Islet of Langerhans (tissue), 1 donor: ENCODE measurements around the gene AATK.
"Not testable (repeated sequence)": the region's sequence is repeated elsewhere in the genome, so short reads cannot be mapped to it uniquely, and the experiment has no call there.

Experiments
- FAIRE-seq: peaks from one replicate; lab custom pipeline; 2011; peaks lifted over from hg19 to GRCh38; lab: Jason Lieb, UNC

Gene AATK

DNA sequence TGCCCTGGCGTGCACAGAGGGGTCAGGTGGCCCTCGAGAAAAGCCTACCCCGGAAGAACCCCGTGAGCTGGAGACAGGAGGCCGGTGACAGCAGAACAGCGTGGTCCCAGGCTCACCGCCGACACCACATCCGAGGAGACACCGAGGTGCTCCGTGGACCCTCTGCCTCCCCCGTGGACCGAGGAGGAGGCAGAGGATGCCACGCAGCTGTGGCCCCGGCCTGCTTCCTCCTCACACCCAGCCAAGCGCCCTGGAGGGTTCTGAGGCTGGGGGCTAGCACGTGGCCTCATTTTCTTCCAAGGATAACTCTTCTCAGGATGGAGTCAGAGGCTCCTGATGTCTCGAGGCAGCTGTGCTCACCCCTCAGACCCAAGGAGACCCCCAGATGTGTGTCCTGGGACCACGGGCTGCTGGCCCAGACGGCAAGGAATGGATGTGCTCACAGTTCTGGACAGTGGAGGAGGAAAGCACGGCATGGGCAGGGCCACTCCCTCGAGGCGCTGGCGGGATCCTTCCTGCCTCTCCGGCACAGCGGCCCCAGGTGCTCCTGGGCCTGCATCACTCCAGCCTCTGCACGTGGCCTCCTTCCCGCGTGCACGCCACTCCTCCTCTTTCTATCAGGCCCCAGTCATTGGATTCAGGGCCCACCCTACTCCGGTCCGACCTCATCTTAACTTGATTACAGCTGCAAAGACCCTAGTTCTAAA, 5.1 kb downstream of the AATK start:
- FAIRE-seq: no peak

DNA sequence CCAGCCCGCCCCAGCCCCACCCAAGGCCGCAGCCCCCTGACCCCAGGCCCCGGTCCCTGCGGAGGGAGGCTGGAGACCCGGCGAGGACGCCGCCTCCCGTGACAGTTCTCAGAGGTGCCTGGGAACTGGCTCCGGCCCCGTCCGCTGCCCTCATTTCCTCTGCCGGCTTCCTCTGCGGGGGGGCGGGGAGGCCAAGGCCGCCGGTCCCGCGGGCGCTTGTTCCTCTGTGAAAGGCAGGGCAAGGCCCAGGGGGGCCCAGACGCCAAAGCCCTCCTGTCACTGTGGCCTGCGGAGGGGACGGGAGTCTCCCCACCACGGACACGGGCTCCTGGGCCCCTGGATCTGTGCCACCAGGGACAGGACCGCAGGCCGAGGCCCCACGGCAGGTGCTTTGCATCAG, 5.7 kb downstream of the AATK start:
- no peak for FAIRE-seq

DNA sequence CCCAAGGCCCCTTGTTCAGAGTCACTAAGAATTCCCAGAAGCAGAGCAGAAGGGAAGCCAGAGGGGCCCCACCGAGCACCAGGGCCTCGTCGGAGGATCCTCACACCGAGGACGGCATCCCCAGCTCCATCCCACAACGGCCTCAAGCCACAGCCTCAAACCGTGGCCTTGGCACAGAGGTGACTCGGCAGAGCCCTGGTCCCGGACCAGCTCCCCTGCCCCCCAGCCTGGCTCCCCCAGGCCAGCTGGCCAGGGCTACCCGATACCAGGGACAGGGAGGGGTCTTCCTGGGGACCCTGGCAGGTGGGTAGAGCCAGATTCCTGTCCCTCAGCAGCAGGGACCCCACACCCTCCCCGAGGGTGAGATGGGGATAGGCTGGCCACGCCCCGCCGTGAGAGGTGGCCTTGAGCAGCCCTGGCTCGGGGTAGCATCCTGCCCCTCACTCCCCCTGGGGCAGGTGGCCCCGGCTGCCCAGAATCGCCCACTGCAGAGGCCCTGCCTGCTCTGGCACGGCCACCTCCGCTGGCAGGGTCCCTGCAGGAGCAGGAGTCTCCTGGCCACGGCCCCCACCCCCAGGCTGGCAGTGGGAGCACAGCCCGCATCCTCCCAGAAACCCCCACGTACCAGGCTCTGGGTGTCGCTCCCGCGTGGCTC, 6.3 kb downstream of the AATK start:
- no peak for FAIRE-seq

DNA sequence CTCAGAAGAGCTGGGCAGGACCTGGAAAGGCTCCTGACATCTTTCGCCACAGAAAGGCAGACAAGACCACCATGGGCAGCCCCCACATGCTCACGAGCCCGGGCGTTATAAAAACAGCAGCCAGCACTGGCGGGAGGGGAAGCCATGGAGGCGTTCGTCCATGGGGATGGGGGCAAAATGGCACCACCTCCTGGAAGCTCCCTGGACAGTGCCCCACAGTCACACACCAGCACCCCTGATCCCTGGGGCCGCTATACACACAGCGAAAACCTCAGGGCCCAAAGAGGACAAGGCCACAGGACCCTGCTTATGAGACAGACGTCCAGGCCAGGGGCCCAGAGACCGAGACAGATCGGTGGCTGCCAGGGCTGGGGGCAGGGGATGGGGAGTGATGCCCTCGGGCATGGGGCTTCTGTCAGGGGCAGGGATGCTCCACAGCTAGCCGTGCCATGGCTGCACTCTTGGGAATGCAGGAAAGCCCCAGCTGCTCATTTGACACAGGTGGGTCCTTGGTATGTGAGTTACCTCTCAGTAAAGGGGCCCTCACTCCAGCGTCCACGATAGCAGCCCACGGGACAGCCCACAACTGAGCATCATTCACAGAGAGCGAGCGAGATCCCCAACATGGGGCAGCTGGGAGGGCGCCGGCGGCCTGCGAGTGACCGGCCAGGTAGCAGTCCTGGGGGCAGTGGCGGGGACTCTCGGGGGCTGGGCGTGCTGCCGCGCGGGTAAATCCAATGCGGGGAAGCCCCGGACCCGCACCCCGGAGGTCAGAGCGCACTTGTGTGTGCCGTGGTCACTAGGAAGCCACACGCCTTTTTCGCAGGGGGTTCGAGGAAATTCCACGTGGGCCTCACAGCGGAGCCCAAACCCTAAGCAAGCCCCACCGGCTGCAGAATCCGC, 7.1 kb downstream of the AATK start:
- FAIRE-seq: no peak

DNA sequence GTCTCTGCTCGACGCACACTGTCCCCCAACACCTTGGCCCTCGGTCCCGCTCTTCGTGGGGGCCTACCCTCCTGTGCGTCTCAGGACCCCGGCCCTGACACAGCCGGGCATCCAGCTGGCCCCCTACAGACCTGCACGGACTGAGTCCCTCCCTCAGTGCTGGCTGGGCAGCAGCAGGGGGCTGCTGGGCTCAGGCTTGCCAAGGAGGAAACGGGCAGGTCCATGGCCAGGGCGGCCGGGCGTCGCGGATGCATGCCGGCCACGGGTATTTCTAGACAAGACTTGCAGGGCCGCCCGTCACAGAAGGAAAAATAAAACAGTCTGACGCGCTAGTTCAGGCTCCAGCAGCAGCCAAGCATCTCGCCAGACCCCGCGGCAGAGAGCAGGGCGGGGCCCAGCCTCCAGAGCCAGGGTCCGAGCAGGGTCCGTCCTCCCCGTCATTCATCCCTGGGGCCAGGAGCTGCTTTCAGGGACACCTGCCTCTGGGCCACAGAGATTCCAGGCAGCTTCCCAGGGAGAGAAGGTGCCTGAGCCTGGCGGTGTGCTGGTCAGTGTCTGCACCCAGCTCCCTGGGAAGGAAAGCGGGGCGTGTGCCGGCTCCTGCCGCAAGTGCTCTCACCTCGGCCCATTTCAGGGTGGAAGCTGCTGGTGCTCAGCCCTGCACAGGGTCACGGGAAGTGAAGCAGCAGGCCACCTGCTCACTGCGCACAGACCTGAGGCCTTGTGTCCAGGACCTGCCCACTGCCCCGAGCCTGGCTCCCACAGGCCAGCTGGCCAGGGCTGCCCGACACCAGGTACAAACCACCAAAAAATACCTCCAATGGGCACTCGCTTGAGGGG, 8.0 kb downstream of the AATK start:
- no peak for FAIRE-seq

DNA sequence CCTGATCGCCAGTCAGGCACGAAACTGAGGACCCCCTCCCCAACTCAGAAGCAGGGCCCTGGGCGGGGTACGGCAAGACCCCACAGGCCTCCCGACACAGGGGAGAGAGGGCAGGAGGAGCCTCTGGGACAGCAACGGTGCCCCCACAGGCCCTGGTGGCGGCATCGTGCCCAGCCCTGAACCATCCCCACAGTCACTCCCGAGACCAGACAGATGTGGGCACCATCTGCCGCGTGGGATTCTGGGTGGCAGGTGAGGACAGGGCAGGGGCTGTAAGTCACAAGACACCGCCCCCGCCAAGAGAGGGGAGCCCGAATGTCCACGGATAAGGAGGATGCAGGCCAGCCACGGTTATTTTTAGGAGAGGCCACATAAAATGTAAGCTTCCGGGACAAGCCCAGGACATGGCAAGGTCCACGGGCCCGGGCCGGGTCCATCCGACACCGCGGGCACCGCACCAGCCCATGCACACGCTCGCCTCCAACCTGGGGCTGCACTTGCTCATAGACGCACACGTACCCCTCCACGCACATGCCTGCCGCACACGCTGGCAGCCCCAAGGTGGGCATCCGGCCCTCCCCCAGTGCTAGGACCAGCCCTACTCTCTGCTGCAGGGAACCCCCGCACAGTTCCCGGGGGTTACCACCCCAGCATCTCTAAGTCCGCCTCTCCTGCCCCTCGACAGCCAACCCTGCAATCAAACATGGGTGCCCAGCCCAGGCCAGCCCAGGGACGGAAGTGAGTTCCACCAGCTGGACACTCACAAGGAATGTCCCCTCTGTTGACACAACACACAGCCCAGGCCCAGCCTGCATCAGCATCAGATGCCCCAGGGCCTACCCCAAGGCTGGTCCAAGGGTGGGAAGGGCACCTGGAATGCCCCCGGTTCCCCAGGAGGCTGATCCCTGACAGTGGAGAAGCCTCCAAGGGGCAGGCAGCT, 8.9 kb downstream of the AATK start:
- FAIRE-seq: no peak

DNA sequence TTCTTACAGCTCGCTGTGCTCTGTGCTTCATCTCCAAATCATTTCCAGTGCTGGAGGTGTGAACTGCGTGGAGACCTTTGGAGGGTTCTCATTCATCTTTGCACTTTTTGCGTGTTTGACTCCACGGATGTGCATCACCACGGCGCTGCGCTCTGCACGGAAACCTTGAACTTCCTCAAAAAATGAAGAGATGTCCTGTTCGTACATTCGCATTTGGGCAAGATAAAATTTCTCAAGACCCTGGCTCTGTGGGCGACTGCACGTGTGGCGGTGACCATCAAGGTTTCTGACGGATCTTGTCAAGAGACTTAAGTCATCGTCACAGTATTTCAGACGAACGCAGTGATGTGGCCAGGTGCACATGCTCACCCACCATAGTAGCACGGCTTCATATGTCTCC, 11.1 kb downstream of the AATK start:
- FAIRE-seq: no peak

DNA sequence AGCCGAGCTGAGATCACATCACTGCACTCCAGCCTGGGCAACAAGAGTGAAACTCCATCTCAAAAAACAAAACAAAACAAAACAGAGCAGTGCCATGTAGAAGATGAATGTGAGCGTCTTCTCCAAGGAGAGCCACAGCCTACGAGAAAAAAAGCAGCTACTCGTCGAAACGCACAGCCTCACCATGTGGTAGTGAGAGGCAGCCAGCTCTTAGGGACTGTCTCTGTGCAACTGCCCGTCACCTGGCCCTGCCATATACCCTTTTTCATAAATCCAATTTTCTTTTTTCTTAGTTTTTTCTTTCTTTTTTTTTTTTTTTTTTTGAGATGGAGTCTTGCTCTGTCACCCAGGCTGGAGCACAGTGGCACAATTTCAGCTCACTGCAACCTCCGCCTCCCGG, 12.0 kb downstream of the AATK start:
- FAIRE-seq: not testable (repeated sequence)

DNA sequence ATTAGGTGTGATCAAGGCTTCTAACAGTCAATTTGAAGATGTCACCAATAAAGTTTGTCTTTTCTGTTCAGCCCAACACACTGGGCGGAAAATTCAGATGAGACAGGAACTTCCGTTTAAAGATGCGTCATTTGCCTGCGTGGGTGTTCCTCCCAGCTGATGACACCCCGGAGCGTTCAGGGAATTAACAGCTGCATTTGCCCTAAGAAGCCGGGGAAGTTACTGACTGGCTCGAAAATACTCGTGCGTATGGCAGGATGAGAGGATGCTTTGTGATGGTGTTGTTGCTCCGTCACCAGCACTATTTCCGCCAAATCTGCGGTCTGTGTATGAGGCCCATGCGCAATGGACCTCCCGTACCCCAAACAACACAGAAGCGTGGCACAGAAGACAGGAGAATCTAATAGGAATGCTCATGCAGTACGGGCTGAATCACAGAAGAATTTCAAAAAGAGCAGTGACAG, 12.6 kb downstream of the AATK start:
- FAIRE-seq: no peak

DNA sequence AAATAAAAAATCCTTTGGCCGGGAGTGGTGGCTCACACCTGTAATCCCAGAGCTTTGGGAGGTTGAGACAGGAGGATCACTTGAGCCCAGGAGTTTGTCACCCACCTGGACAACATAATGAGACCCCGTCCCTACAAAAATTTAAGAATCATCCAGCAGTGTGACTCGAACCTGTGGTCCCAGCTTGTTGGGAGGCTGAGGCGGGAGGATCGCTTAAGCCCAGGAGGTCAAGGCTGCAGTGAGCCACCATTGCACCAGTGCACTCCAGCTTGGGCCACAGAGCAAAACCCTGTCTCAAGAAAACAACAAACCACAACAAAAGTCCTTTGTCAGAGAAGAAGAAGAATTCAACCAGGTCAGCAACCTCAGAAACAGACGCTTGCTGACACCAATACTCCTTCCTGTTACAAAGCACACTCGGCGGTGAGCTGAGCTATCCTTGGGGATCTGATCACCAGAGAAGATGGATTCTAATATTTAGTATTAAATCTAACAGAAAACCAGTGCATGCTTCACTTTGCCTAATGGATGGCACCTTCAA, 13.7 kb downstream of the AATK start:
- no peak for FAIRE-seq

DNA sequence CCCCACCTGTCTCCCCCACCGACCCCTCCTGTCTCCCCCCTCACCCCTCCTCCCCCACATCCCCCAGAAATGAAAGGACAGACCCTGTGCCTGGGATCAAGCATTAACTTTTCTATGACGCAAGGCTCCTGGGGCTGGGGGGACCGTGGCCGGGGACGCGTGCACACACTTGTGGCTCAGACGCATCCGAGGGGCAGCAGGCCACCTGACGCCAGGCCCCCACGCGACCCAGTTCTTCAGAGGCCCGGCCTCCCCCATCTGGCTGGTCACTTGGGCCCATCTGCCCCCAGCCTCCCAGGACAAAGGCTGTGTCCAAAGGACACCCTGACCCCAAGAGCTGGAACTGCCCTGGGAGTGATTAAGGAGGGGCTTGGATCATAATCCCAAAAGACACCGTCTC, 14.7 kb downstream of the AATK start:
- FAIRE-seq: no peak

DNA sequence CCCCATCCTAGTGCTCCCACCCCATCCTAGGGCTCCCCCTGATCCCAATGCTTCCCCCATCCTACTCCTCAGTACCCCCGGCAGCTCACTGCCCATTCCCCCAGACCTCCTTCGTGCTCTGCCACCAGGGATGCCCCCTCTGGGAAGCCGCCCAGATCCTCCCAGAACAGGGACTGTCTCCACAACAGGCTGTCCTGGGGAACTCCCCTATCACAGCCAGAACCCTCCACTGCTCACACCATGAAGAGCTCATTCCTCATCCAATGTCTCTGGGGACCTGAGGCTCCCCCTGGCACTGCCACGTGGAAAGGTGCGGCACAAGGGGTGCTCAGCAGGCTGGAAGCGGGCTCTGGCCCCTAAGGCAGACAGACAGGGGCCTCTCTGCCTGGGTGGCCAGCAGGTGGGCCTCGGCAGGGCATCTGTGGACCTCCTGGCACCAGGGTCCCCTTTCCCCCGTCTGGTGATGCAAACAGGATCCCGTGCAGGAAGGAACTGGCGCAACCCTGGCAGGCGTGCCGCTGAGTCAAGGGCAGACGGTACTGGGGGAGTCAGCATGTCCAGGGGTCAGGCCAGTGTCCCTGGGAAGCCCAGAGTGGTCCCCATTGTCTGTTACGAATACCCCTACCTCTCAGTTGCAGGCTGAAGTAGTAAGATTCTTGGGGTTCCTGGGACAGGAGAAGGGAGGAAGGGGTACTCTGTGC, 15.5 kb downstream of the AATK start:
- FAIRE-seq: no peak

DNA sequence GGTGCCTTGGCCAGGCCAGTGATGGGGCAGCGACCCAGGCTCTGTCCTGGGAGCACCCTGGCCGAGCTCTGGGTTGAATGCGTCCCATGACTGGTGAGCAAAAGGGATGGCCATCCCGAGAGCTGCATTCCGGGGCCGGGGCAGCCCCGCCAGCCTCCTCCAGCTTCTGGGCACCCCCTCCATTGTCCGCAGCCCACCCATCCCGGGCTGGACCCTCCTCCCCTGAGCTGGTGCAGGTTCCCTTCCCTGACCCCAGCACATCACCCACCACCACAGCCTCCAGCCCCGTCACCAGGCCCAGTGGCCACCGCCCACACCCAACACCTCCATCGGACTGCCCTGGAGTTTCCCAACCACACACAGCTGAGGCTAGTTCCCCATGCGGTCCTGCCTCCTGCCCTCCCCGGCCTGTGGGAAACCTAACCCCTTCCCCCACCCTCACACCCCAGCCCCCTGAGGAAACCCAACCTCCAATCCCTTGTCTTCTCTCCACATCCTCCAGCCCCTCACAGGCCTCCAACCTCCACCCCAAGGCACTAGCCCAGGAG, 17.0 kb downstream of the AATK start:
- FAIRE-seq: no peak

DNA sequence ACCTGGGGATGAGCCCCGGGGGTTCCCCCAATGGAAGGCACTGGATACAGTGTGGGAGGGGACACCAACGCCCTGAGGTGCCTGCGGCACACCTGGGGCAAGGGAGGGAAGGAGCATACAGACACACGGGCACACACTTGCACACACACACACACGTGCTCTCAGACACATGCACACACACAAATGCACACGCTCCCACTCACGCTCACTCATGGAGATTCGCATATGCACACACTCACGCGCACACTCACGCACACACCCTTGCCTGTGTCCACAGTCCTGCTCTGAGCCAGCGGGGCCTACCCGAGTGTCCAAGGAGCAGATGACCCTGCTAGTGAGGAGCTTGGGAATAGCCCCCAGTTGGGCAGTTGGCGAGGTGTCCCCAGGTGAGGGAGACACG, 17.4 kb downstream of the AATK start:
- no peak for FAIRE-seq

DNA sequence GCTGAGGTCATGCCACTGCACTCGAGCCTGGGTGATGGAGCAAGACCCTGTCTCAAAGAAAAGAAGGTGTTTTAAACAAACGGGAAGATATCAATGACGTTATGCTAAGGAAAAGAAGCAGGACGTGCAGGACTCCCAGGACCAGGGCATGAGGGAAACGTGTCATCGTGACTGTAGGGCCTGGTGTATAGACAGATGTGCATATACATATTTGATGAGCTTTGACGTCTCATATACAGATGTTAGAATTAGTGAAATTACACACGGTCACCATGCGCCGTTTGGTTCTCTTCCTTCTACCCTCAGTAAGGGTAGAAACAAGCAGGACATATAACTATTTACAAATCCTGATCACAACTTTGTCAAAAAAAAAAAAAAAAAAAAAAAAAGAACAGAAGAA, 18.3 kb downstream of the AATK start:
- no peak for FAIRE-seq

DNA sequence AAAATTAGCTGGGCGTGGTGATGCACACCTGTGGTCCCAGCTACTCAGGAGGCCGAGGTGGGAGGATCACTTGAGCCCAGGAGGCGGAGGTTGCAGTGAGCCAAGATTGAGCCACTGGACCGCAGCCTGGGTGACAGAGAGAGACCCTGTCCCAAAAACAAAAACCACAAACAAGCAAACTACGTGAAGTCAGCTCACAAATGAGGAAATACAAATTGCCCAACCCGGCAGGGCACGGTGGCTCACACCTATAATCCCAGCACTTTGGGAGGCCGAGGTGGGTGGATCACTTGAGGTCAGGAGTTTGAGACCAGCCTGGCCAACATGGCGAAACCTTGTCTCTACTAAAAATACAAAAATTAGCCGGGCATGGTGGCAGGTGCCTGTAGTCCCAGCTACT, 19.8 kb downstream of the AATK start:
- not testable (repeated sequence) for FAIRE-seq

DNA sequence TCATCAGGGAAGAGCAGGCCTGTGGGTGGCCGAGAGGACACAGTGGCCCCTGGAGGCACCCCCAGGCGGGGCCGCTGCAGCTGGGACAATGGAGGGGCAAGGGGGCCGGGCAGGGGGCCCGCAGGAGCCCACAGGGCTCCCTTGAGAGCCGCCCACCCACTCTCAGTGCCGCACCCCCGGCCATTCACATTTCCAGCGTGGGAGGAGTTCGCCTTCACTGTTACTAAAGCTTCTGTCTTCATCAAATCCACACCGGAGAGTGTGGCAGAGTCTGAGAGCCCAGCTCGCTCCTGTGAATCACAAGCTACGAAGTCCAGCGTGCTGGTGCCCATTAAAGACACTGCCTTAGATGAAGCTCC, 21.6 kb downstream of the AATK start:
- no peak for FAIRE-seq

DNA sequence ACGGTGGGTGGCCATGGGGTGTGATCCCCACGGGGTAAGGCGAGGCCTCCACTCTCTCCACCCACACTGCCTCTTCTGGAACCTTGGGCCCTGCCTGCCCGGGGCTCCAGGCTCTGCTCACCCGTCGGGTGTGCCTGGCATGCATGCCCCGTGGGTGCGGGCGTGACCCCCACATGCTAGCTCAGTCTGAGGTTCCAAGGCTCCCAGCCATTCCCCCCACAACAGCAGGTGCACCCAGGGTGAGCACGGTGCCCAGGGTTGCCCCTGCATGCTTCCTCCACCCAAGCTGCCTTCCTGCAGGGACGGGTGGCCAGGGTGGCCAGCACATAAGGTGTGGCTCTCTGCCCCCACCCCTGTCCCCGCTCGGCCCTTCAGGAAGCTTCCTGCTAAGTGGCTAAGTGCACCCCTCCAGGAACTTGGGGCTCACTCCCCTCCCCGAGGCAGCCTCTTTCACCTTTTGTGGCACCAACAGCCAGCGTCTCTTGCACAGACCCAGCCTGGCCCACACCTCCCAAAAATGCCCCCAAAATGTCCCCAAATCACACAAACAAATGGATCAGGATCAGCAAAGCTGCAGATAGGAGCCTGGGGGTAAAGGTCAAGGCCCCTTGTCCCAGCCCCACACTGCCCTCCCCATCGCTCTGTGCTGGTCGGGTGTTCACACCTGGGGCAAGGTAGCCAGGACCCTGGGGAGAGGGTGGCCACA, 22.2 kb downstream of the AATK start:
- no peak for FAIRE-seq

DNA sequence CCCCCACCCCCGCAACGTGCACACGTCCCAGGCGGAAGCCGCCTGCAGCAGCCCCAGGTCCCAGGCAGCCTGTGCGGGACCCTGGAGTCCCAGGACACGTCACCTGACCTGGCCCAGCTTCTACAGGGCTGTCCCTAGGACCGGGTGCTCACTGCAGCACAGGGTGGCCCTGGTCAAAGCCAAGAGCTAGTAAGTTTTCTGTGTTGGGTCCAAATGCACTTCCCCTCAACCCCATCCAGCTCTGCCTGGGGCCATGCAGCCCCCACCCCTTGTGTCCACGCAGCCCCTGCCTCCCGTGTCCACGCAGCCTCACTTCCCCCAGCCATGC, 22.9 kb downstream of the AATK start:
- FAIRE-seq: no peak
